ENCODE results near the gene FARP1. TPM values are rescaled to one million over a fixed set of nuclear protein-coding genes. Genes with fewer than 3 reads are reported as not detected.

Gene FARP1
- total RNA-seq, 1 donor from 2014 or later = 357 TPM

DNA sequence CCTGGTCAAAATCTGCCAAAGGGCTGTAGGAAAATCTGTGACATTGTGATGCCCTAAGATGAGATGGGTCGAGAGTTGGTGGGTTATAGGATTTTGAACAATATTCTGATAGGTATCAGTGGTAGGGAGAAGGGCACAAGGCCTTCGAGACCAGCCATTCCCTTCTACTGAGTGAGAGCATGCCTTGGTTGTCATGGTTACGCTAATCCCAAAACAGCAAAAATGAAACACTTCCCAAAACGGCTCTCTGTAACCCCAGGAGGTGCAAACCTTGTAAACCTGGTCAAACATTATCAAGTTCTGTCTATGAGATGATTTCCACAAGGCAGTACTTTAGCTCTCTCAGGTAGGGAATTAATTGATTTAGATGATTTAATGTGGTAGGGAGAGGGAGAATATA, 192.8 kb downstream of the FARP1 start:
- H3K4me1 Mint-ChIP-seq (ENCODE audit: unreplicated experiment) = peaks cover 31% of the 10 kb centered on the region
- no peak overlapping the region for H3K27ac Mint-ChIP-seq (ENCODE audit: unreplicated experiment)
- no peak overlapping the region for H3K4me3 Mint-ChIP-seq (ENCODE audit: unreplicated experiment)
- peaks cover 23% of the 10 kb centered on the region for H3K36me3 Mint-ChIP-seq (ENCODE audit: unreplicated experiment)
- no peaks in the 10 kb centered on the region for H3K9me3 Mint-ChIP-seq (ENCODE audit: unreplicated experiment)
- DNase-seq (ENCODE audit: extremely low spot score, unreplicated experiment) = no peak
- no peaks in the 10 kb centered on the region for H3K27me3 Mint-ChIP-seq (ENCODE audit: unreplicated experiment)
- TF ChIP-seq, protein P1, sequence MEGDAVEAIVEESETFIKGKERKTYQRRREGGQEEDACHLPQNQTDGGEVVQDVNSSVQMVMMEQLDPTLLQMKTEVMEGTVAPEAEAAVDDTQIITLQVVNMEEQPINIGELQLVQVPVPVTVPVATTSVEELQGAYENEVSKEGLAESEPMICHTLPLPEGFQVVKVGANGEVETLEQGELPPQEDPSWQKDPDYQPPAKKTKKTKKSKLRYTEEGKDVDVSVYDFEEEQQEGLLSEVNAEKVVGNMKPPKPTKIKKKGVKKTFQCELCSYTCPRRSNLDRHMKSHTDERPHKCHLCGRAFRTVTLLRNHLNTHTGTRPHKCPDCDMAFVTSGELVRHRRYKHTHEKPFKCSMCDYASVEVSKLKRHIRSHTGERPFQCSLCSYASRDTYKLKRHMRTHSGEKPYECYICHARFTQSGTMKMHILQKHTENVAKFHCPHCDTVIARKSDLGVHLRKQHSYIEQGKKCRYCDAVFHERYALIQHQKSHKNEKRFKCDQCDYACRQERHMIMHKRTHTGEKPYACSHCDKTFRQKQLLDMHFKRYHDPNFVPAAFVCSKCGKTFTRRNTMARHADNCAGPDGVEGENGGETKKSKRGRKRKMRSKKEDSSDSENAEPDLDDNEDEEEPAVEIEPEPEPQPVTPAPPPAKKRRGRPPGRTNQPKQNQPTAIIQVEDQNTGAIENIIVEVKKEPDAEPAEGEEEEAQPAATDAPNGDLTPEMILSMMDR (IDR thresholded peaks at IDR 0.05) = no peak

DNA sequence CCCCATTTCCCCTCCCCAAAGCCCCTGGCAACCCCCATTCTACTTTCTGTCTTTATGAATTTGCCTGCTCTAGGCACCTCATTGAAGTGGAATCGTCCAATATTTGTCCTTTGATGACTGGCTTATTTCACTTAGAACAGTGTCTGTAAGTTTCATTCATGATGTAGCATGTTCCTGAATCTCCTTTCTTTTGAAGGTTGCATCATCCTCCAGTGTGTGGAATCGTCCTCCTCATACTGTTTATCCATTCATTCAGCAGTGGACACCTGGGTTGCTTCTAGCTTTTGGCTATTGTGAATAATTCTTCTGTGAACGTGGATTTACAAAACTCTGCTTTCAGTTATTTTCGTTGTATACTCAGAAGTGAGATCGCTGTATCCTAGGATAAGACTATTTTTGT, 195.4 kb downstream of the FARP1 start:
- Mint-ChIP-seq H3K4me3 (ENCODE audit: unreplicated experiment) (no peak overlapping the region), H3K36me3 (ENCODE audit: unreplicated experiment) (peaks cover 18% of the 10 kb centered on the region), H3K27ac (ENCODE audit: unreplicated experiment) (peak overlapping the region; percentile 24), H3K9me3 (ENCODE audit: unreplicated experiment) (no peaks in the 10 kb centered on the region), H3K4me1 (ENCODE audit: unreplicated experiment) (peaks cover 20% of the 10 kb centered on the region), H3K27me3 (ENCODE audit: unreplicated experiment) (no peaks in the 10 kb centered on the region)
- TF ChIP-seq, protein P1 (IDR thresholded peaks at IDR 0.05) = no peak
- no peak for DNase-seq (ENCODE audit: extremely low spot score, unreplicated experiment)

DNA sequence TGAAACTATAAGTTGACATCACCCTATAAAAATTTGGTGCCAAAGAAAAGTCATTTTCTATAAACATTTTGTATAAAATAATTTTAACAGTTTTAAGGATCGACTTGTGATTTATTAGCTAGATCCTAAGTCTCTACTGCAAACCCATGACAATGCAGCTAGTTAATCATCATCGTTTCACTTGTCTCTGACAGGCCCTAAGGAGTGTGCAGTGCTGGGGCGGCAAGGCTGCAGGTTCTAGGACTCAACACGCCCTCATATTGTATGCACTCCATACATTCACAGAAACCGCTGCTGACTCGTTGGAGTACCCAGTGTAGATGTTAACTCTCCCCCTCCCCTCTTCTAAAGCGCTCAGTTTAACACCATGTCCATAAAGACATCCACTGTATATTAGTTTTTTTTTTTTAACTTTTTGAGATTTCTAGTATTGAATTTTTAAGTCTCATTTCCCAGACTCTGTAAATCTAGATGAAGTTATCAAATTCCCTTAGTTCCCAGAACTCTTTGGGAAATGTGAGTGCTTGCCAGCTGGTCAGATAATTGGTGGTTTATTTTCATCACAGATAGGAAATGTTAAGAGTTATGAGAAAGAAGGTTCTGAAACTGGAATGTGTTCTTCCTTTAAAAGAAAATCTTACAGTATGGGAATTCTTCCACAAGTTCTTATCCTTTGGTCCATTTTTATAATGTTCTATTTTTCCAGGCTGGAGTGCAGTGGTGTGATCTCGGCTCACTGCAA, 197.0 kb downstream of the FARP1 start:
- H3K4me1 Mint-ChIP-seq (ENCODE audit: unreplicated experiment) = peaks cover 26% of the 10 kb centered on the region
- H3K27ac Mint-ChIP-seq (ENCODE audit: unreplicated experiment) = peak overlapping the region; percentile 50
- TF ChIP-seq, protein P1 (IDR thresholded peaks at IDR 0.05) = no peak
- H3K9me3 Mint-ChIP-seq (ENCODE audit: unreplicated experiment) = no peaks in the 10 kb centered on the region
- no peak overlapping the region for H3K4me3 Mint-ChIP-seq (ENCODE audit: unreplicated experiment)
- peaks cover 22% of the 10 kb centered on the region for H3K36me3 Mint-ChIP-seq (ENCODE audit: unreplicated experiment)
- no peaks in the 10 kb centered on the region for H3K27me3 Mint-ChIP-seq (ENCODE audit: unreplicated experiment)
- no peak for DNase-seq (ENCODE audit: extremely low spot score, unreplicated experiment)

DNA sequence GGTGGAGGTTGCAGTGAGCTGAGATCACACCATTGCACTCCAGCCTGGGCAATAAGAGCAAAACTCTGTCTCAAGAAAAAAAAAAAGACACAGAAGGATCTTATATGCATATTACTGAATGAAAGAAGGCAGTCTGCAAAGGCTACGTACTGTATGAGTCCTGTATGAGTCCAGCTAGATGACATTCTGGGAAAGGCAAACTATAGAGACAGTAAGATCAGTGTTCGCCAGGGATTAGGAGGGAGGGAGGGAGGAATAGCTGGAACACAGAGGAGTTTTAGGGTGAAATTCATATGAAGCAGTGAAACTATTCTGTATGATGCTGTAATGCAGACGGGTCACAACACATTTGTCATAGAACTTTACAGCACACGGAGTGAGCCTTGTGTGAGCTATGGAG, 200.1 kb downstream of the FARP1 start:
- DNase-seq (ENCODE audit: extremely low spot score, unreplicated experiment) = no peak
- Mint-ChIP-seq H3K4me1 (ENCODE audit: unreplicated experiment) (peaks cover 26% of the 10 kb centered on the region), H3K27me3 (ENCODE audit: unreplicated experiment) (no peaks in the 10 kb centered on the region), H3K4me3 (ENCODE audit: unreplicated experiment) (no peak overlapping the region), H3K27ac (ENCODE audit: unreplicated experiment) (no peak overlapping the region), H3K9me3 (ENCODE audit: unreplicated experiment) (no peaks in the 10 kb centered on the region), H3K36me3 (ENCODE audit: unreplicated experiment) (peaks cover 34% of the 10 kb centered on the region)
- TF ChIP-seq, protein P1 (IDR thresholded peaks at IDR 0.05) = no peak

DNA sequence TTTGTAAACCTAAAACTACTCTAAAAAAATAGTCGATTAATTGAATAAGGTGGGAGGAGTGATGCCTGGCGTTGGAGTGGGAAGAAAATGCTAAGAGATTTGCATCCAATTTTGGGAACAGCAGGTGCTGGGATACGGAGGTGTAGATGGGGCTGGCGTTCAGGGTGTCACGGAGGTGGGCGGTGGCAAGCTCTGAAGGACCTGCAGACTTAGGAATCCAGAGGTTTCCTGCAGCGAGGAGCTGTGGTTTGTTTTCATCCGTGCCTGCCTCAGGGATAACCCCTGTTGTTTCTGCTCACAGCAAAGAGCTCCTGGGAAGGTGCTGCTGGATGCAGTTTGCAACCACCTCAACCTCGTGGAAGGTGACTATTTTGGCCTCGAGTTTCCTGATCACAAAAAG, 200.6 kb downstream of the FARP1 start:
- Mint-ChIP-seq H3K36me3 (ENCODE audit: unreplicated experiment) (peaks cover 33% of the 10 kb centered on the region), H3K27me3 (ENCODE audit: unreplicated experiment) (no peaks in the 10 kb centered on the region), H3K27ac (ENCODE audit: unreplicated experiment) (peak overlapping the region; percentile 23), H3K4me3 (ENCODE audit: unreplicated experiment) (no peak overlapping the region), H3K9me3 (ENCODE audit: unreplicated experiment) (no peaks in the 10 kb centered on the region), H3K4me1 (ENCODE audit: unreplicated experiment) (peaks cover 26% of the 10 kb centered on the region)
- TF ChIP-seq, protein P1 (IDR thresholded peaks at IDR 0.05) = no peak
- DNase-seq (ENCODE audit: extremely low spot score, unreplicated experiment) = peak; percentile 57
